Dedifferentiated amniotic fluid mesenchymal stem cell (primary cell): ENCODE data around the gene TLR9.

Experiments
- DNase-seq: peaks from one replicate; pipeline ENCODE4 v3.0.0-alpha.2; 2016; ENCODE audit errors: extremely low spot score

TLR9 gene

DNA sequence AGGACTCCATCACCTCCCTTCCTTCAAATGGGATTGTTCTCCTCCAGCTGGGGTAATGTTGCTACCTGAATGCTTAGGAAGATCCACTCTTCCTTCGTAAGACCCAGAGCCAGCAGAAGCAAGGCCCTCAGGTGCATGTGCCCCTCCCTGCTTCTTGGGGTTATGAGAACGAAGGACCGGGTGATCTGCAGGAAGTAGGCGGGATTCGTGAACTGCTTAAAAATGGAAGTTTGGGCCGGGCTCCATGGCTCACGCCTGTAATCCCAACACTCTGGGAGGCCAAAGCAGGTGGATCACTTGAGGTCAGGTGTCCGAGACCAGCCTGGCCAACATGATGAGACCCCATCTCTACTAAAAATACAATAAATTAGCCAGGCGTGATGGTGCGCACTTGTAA, 8.0 kb downstream of the TLR9 start:
- DNase-seq = no peak

DNA sequence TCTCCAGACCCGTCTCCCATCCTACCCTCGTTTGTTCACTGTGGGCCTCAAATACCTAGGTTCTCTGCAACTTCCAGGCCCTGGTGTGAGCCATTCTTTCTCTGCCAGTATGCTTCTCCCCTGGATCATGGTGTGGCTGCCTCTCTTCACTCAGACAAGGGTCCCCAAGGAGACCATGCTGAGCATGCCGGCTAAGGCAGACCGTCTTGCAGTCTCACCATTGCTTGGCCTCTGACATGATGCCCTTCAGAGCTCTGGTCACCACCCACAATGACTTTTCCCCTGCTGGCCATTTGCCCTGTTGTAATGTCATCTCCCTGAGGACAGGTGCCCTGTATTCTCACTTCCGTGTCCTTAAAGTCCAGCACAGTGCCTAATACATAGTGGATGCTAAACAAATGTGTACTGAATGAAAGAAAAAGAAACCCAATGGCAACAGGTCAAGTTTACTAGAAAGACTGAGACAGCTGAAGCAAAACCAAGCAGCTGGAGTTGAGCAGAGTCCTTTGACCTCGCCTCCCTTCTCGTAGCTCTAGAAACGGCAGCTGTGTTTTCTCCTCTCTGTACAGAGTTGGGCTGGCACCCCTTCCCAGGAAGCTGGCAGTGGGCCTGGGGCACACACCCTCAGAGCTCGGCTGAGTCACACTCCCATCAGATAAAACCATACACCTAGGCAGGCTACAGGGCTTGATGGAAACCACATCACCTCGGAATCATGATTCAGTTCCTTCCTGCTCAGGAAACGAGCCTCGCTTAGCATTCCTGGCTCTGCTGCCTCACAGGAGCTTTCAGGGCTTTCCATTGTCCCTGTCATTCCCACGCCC, 8.6 kb downstream of the TLR9 start:
- DNase-seq = peak; percentile 43

DNA sequence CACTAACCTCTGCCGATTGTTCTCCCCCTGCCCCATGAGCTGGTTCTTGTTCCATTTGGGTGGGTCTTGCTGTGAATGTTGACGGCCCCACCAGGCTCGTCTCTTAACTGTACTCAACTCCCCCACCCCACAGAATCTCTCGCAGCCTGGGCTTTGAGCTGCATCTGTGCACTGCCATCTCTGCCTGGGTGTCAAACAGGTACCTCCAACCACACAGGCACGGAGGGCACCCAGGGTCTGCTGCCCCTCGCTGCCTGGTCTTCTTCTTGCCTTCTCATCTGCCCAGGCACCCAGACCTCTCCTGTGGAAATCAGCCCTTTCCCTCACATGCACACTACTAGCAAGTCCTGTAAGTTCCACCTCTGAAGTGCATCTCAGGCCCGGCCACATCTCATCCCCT, 10.1 kb downstream of the TLR9 start:
- no peak for DNase-seq

DNA sequence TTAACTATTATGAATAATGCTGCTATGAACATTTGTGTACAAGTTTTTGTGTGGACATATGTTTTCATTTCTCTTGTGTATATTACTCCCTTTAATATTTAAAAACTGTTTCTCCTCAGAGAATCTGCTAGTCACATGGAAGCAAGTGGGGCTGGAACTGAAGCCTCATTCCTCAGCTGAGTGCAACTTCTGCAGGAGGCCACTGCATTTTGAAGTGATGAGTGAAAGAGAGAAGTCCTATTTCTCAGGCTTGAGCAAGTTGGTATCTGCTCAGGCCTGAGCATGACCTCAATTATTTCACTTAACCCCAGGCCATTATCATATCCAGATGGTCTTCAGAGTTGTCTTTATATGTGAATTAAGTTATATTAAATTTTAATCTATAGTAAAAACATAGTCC, 11.5 kb downstream of the TLR9 start:
- no peak for DNase-seq

DNA sequence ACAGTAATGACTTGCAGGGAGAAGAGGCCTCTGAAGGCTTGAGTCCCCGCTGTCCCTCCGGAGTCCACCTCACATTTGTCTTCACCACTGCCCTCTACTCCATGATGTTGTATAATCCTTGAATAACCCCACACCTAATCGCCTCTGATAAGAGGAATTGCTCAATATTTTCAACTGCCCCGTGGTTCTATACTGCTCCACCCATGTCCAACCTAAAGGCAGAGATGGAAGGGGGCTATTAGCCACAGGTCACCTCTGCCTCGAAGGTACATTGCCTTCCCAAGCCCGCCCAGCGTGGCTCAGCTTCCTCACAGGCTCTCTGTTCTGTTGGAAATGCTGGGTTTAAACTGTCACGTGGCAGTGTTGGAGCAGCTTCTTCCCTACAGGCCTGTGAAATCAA, 12.4 kb downstream of the TLR9 start:
- no peak for DNase-seq

DNA sequence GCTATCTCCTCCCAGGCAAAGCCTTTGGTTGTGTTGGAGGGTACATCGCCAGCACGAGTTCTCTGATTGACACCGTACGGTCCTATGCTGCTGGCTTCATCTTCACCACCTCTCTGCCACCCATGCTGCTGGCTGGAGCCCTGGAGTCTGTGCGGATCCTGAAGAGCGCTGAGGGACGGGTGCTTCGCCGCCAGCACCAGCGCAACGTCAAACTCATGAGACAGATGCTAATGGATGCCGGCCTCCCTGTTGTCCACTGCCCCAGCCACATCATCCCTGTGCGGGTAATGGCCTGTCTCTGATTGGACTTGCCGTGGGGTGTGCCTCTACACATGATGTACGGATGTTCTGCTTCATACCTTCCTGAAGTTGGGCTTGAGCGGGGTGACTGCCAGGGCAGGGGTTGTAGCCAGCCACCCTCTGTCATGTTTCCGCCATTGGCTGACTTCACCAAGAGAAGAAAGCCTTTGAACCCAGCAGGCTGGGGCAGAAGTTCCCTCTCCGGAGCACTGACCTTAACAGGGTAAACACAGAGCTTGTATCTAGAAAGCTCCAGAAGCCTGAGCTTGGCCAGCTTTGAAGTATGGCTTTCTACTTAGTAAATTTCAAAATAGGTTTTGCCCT, 14.1 kb downstream of the TLR9 start:
- no peak for DNase-seq

DNA sequence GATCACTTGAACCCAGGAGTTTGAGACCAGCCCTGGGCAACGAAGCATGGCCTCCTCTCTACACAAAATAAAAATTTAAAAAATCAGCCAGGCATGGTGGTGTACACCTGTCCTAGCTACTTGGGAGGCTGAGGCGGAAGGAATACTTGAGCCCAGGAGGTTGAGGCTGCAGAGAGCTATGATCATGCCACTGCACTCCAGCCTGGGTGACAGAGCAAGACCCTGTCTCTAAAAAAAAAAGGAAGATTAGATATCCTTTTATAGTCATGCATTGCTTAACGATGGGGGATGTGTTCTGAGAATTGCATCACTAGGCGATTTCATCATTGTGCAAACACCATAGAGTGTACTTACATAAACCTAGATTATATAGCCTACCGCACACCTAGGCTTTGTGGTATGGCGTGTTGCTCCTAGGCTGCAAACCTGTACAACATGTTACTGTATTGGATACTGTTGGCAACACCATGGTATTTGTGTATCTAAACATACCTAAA, 14.8 kb downstream of the TLR9 start:
- no peak for DNase-seq

DNA sequence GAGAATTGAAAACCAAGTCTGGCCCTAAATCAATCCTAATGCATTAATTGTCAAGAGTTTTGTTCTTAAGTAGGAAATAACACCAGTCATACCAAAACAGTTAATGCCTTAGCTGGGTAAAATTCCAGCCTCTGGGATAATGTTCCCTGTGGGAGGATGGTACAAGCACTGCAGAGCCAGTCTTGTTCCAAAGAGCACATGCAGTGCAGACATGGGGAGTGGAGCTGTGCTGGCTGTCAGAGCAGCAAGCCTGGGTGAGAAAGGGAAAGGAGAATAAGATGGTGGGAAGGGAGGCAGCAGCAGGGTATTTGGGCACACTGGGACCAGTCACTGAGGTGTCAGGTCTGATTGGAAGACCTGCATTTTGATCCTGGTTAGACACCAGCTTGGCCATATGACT, 15.4 kb downstream of the TLR9 start:
- DNase-seq = no peak

DNA sequence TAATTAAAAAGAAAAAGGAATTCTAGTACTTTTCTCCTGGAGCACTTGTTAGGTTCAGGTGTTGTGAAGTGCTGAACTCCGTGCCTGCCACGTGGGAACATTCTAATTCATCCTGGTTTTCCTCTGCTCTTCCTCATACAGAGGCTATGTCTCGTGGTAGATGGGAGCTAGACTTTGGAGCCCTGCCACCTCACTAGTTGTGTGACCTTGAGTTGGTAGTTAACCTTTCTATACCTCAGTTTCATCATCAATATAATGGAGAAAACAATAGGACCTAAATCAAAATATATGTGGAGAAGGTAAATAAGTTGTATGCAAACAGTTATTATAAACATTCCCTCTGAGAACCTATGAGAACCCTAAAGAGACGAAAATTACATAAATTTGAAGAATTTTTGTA, 16.9 kb downstream of the TLR9 start:
- DNase-seq = no peak

DNA sequence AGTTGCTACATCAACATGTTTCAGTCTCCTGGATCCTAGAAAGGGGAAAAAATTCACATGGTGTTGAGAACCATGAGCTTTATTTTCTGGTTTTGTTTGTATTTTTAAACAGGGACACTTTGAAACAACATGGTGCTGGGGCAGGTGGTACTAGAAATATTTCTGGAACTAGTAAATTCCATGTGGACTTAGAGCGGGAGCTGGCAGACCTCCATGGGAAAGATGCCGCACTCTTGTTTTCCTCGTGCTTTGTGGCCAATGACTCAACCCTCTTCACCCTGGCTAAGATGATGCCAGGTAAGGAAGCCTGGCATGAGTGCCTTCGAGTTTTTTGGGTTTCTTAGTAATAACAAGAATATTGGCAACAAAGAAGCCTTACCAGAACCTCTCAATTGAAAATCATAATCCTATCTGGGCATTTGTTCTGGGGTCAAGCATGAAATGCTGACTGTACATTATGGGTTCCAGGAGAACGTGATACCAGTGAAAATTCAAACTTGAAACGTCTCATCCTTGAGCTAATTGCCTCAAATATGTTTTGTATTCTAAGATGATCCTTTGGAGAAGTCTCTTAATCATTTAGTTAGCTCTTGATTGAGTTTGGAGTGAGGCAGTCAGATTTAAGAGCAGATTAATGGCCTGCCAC, 19.6 kb downstream of the TLR9 start:
- DNase-seq = no peak

DNA sequence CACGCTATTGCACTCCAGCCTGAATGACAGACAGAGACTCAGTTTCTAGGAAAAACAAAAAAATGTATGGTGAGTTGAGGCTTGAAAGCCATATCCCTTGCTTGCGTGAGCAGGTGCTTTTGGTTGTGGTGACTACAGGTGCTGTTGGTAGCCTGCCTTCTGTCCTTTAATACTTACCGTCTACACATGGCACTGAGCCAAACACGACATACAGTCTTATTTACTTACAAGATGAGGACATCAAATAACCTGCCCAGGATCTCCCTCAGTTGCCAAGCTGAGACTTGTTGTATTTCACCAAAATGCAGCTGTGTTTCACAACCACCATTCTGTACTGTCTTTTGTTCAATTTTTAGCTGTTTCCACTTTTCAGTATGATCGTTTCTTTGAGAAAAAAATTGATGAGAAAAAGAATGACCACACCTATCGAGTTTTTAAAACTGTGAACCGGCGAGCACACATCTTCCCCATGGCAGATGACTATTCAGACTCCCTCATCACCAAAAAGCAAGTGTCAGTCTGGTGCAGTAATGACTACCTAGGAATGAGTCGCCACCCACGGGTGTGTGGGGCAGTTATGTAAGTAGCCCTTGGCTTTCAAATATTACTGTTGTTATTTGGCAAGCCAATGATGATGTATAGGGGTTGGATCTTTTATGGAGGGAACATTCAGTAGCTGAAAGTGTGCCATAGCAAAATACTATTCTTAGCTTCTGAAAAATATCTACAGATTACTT, 20.9 kb downstream of the TLR9 start:
- no peak for DNase-seq

DNA sequence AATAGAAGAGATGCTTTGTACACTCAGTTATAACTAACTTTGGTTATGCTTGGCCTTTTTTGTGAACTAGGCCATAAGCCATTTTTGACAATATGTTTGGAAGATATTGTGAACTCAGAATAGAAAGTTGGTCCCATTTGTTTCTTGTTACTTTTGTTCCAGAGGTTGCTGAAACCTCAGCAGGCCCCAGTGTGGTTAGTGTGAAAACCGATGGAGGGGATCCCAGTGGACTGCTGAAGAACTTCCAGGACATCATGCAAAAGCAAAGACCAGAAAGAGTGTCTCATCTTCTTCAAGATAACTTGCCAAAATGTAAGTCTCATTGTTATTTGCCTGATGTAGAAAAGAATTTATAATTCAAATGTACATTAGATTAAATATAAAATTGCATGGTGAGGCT, 21.7 kb downstream of the TLR9 start:
- no peak for DNase-seq

DNA sequence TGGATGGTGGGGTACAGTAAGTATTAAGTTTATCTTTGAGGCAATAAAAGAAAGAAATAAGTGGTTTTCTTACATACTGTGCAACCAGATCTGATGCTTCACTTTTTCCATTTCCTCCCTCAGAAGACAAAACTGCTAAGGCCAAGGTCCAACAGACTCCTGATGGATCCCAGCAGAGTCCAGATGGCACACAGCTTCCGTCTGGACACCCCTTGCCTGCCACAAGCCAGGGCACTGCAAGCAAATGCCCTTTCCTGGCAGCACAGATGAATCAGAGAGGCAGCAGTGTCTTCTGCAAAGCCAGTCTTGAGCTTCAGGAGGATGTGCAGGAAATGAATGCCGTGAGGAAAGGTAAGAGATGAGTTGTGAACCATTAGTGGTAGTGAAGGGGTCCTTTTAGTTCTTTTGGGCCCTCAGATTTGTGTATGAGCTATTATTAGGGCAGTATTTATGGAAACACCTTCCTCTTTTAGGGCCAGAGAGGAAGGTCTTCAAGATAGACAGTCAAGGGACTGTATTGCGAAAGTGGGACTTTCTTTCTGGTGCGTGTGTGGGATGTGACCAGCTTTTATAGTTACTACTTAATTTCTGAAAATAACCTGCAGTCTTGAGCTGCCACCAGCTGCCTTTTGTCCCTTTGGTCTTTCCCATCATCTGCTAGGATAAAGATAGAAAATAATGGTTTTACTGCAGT, 22.9 kb downstream of the TLR9 start:
- no peak for DNase-seq

DNA sequence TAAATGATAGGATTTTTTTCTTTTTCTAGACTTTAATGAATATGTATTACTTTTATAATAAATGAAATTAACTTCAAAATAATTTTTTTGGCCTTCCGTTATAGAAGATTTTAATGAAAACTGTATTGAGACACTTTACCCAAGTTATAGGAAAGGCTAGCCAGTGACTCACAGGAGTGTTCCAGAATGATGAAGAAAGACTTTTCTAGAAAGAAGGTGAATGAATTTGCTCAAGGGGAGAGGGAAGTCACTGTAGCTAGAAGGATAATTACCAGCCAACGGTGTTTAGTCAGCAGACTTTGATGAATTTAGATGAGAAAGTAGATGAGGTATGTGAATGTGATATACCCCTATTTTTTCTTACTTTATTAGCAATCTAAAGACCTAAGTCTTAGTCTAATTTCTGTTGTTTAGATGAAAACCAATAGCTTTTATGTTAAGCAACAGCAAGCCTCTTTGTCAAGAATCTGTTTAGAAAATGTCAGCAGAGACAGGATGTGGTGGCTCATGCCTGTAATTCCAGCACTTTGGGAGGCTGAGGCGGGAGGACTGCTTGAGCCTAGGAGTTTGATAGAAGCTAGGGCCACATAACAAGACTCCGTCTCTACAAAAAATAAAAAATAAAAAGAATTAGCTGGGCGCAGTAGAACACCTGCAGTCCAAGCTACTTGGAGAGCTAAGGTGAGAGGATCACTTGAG, 24.3 kb downstream of the TLR9 start:
- no peak for DNase-seq

DNA sequence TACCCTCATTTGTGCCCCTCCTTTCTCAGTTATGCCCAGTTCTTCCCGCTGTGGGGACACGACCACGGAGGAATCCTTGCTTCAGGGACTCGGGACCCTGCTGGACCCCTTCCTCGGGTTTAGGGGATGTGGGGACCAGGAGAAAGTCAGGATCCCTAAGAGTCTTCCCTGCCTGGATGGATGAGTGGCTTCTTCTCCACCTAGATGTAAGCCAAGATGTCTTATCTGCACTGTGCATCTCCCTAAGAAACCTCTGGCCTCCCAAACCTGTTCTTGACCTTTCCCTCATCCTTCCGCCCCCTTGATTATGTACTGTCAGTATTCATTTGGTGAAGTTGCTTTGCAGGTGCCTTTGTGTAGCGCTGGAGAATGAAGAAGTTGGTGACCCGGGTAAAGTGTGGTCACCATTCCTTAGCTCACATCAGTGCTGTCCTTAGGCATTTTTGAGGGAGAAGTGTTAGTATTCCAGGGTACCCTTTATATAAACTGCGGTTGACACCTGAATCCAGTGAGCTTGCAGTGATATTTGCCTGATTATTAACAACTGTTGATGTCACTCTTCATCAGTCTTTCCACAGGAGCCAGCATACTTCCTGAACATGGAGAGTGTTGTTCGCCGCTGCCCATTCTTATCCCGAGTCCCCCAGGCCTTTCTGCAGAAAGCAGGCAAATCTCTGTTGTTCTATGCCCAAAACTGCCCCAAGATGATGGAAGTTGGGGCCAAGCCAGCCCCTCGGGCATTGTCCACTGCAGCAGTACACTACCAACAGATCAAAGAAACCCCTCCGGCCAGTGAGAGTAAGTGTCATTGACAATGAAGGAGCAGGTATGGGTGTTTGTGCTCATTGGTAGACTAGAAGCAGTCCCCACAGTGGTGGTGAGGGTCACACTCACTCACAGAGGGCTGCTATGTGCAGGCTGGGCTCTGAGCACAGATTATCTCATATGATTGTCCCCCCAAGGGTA, 26.5 kb downstream of the TLR9 start:
- no peak for DNase-seq

DNA sequence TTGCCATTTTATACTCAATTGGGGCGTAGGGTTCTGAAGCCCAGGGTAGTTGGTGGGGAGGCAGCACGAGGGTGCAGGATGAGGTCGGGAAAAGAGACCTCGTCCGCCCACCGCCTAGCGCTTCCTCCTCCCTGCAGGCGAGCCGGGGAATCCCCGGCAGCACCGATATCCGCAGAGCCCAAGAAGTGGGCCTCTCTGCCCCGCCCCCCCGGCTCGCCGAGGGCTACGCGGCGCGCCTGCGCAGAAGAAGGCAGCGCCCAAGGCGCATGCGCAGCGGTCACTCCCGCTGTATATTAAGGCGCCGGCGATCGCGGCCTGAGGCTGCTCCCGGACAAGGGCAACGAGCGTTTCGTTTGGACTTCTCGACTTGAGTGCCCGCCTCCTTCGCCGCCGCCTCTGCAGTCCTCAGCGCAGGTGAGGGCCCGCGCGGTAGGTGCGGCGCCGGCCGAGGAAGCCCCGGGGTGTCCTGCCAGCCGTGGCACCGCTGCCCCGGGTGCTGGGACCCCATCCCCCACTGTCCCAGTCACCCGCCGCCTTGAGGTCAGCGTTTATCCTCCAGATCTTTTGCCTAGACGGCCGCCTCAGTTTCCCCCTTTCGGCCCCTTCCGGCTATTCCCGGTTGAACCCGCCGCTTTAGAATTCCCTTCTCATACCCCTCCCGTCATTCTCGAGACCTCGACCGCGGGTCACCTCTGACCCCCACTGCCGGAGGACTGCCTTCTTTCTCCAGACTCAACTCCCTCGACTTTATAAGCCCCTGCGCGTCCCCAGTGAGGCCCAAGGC, 27.4 kb downstream of the TLR9 start, which contains the start of gene ALAS1:
ALAS1 (plus strand) TSS at position 319 of the 784 bp plus-strand sequence. CDS start 1,082 bp downstream, outside the sequence.
- peak; percentile 70 for DNase-seq

DNA sequence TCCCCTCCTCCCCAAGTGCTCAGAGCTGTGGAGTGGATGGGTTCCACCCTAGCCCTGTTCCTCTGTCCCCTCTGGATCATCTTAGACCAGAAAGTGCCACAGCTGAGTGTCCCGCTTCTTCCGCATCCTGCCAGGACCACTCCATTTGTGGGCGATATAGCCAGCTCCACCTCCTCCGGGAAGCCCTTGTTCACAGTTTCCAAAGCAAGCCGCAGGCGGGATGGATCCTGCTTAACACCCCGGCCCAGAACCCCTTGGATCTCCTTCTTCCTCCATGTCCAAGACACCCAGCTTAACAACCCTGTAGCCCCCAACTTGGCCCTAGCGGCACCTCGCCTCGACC, 28.0 kb downstream of the TLR9 start:
- DNase-seq = no peak

DNA sequence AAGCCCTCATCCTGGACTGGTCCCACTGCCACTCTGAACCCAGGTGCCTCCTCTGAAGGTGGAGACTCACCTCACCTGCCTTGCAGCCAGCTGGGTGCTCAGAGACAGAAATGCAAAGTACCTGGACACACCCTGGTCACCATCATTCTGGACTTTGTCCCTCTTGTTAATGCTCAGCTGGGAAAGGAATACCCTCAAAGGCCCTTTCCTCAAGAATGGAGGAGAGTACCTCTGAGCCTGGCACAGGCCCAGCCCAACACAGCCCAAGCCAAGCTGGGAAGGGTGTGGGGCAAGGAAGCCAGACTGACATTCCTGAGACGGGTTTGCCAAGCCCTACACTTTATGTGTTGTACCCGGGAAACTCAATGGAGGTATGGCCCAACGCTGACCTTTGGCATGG, 28.5 kb downstream of the TLR9 start:
- no peak for DNase-seq

DNA sequence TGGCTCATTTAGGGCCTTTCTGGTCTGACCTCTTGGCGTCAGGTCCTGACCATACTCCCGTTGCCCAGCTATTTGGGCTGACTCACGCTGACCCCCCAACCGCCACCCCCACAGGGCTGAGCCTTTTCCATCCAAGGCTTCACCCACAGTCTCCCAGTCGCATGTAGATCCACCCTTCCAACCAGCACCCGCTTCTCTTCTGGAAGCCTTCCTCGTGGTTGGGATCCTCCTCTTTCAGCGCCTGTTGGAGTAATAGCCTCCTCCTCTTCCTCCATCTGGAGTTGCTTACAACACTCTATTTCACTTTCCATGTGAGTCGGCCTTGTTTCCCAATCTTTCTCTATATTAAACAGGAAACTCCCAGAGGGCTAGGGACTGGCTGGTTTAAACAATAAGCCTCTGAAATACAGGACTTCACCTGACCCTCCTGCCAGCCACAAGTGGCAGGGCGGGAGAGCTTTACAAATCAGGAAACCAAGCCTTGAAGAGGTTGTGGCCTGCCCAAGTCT, 29.6 kb downstream of the TLR9 start:
- no peak for DNase-seq
